Parathyroid adenoma (tissue), 2 donors: ENCODE results near the gene ZMYND11.

ENCODE experiments used
- H2AFZ ChIP-seq: fragments of 300-600 bp; sonication (generic); one replicate; pipeline ENCODE4 v1.7.0; 2017; ENCODE audit warnings: antibody characterized with exemption, mild to moderate bottlenecking
- H3K27ac ChIP-seq: fragments of 300-600 bp; sonication (generic); one replicate; pipeline ENCODE4 v1.7.0; 2017
- H3K27me3 ChIP-seq: fragments of 300-600 bp; sonication (generic); one replicate; pipeline ENCODE4 v1.7.0; 2017; ENCODE audit warnings: low read length; ENCODE audit not compliant: control insufficient read depth, insufficient read depth
- H3K36me3 ChIP-seq: fragments of 300-600 bp; sonication (generic); one replicate; pipeline ENCODE4 v1.7.0; 2017; ENCODE audit warnings: low read length; ENCODE audit not compliant: control insufficient read depth, insufficient read depth
- H3K4me1 ChIP-seq: fragments of 300-600 bp; sonication (generic); one replicate; pipeline ENCODE4 v1.7.0; 2017; ENCODE audit warnings: control low read depth
- H3K4me2 ChIP-seq: fragments of 300-600 bp; sonication (generic); one replicate; pipeline ENCODE4 v1.7.0; 2017; ENCODE audit warnings: low read length
- H3K4me3 ChIP-seq: fragments of 300-600 bp; sonication (generic); one replicate; pipeline ENCODE4 v1.7.0; 2017; ENCODE audit warnings: low read depth, low read length
- H3K79me2 ChIP-seq: fragments of 300-600 bp; sonication (generic); one replicate; pipeline ENCODE4 v1.7.0; 2017; ENCODE audit warnings: control low read depth
- H3K9ac ChIP-seq: fragments of 300-600 bp; sonication (generic); one replicate; pipeline ENCODE4 v1.7.0; 2017; ENCODE audit warnings: mild to moderate bottlenecking
- H3K9me3 ChIP-seq: fragments of 300-600 bp; sonication (generic); one replicate; pipeline ENCODE4 v1.7.0; 2017; ENCODE audit warnings: low read length; ENCODE audit not compliant: control insufficient read depth
- TF ChIP-seq, protein P1 (sequence below): fragments of 300-600 bp; sonication (generic); IDR thresholded peaks from one replicate; pipeline ENCODE4 v1.7.0; 2017; ENCODE audit warnings: antibody characterized with exemption, mild to moderate bottlenecking
- donor health status: primary hyperparathyroidism.

Gene ZMYND11

GRCh38 chr10:227014-227413 lies 91.8 kb downstream of the ZMYND11 start:
- H3K9me3 ChIP-seq: no peaks in the 10 kb centered on the region
- TF ChIP-seq, protein P1, sequence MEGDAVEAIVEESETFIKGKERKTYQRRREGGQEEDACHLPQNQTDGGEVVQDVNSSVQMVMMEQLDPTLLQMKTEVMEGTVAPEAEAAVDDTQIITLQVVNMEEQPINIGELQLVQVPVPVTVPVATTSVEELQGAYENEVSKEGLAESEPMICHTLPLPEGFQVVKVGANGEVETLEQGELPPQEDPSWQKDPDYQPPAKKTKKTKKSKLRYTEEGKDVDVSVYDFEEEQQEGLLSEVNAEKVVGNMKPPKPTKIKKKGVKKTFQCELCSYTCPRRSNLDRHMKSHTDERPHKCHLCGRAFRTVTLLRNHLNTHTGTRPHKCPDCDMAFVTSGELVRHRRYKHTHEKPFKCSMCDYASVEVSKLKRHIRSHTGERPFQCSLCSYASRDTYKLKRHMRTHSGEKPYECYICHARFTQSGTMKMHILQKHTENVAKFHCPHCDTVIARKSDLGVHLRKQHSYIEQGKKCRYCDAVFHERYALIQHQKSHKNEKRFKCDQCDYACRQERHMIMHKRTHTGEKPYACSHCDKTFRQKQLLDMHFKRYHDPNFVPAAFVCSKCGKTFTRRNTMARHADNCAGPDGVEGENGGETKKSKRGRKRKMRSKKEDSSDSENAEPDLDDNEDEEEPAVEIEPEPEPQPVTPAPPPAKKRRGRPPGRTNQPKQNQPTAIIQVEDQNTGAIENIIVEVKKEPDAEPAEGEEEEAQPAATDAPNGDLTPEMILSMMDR: no peak
- H3K4me2 ChIP-seq: no peak overlapping the region
- no peak overlapping the region for H3K9ac ChIP-seq
- H2AFZ ChIP-seq: no peak overlapping the region
- no peaks in the 10 kb centered on the region for H3K4me1 ChIP-seq
- H3K27me3 ChIP-seq: no peaks in the 10 kb centered on the region
- H3K4me3 ChIP-seq: no peak overlapping the region
- H3K79me2 ChIP-seq: peaks cover 8% of the 10 kb centered on the region
- H3K27ac ChIP-seq: no peak overlapping the region
- no peaks in the 10 kb centered on the region for H3K36me3 ChIP-seq

GRCh38 chr10:228366-228765 lies 93.1 kb downstream of the ZMYND11 start:
- Histone ChIP-seq H3K27me3 (no peaks in the 10 kb centered on the region), H3K79me2 (peaks cover 5% of the 10 kb centered on the region), H3K4me1 (no peaks in the 10 kb centered on the region), H3K27ac (no peak overlapping the region), H3K9ac (no peak overlapping the region), H3K4me2 (no peak overlapping the region), H2AFZ (no peak overlapping the region), H3K4me3 (no peak overlapping the region), H3K9me3 (no peaks in the 10 kb centered on the region), H3K36me3 (no peaks in the 10 kb centered on the region)
- TF ChIP-seq, protein P1: no peak

DNA sequence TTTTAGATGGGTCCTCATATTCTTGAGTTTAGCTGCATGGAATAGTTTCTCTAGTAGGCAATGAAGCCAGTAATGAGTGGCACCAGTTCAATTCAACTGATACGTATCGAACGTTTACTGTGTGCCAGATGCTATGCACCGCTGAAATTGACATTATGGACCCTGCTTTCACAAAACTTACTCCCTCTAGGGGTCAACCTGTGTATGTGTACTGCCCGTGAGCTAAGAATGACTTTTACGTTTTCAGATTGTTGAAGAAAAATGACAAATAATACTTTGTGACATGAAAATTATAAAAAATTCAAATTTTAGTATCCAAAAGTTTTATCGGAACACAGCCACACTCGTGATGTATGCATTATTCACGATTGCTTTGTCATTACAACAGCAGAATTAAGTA lies 95.5 kb downstream of the ZMYND11 start:
- H3K9me3 ChIP-seq: no peaks in the 10 kb centered on the region
- no peaks in the 10 kb centered on the region for H3K27me3 ChIP-seq
- H3K9ac ChIP-seq: no peak overlapping the region
- no peak overlapping the region for H3K27ac ChIP-seq
- H3K36me3 ChIP-seq: no peaks in the 10 kb centered on the region
- H3K4me3 ChIP-seq: no peak overlapping the region
- H3K4me2 ChIP-seq: no peak overlapping the region
- peaks cover 5% of the 10 kb centered on the region for H3K4me1 ChIP-seq
- TF ChIP-seq, protein P1: peak; percentile 10
- H2AFZ ChIP-seq: no peak overlapping the region
- H3K79me2 ChIP-seq: peaks cover 3% of the 10 kb centered on the region

DNA sequence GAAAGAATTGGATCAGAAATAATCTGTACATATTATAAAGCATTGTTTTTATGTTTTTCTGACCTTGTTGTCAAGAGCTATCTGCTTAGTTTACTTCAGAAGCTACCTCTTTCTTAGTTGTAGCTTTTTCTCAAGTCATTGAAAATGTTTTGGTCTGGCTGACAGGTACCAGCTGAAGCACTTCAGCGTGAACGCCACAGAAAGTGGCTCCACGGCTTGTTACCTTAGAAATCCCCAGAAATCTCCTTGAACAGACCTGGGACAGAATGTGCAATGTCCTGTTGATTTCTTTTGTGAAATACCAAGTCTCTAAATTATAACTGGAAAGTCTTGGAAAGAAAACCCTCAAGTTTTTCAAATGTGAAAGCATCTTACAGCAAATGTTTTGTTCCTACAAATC lies 96.8 kb downstream of the ZMYND11 start:
- Histone ChIP-seq H3K4me3 (no peak overlapping the region), H3K27me3 (no peaks in the 10 kb centered on the region), H3K4me1 (peaks cover 5% of the 10 kb centered on the region), H3K9ac (no peak overlapping the region), H2AFZ (no peak overlapping the region), H3K79me2 (peaks cover 3% of the 10 kb centered on the region), H3K4me2 (no peak overlapping the region), H3K27ac (no peak overlapping the region), H3K9me3 (no peaks in the 10 kb centered on the region), H3K36me3 (no peaks in the 10 kb centered on the region)
- TF ChIP-seq, protein P1: no peak

GRCh38 chr10:232878-233277 lies 97.6 kb downstream of the ZMYND11 start:
- Histone ChIP-seq H3K4me1 (peaks cover 5% of the 10 kb centered on the region), H3K4me3 (no peak overlapping the region), H2AFZ (no peak overlapping the region), H3K36me3 (no peaks in the 10 kb centered on the region), H3K4me2 (no peak overlapping the region), H3K79me2 (peaks cover 3% of the 10 kb centered on the region), H3K9ac (no peak overlapping the region), H3K27me3 (no peaks in the 10 kb centered on the region), H3K27ac (no peak overlapping the region), H3K9me3 (no peaks in the 10 kb centered on the region)
- TF ChIP-seq, protein P1: no peak
